GM21528 (cell line): ENCODE data around the gene UPF2.
"Not testable (repeated sequence)": the region's sequence is repeated elsewhere in the genome, so short reads cannot be mapped to it uniquely, and the experiment has no call there.

Experiments
- ATAC-seq: cut with Tn5 transposase; IDR thresholded peaks from one replicate; pipeline ENCODE4 v1.9.1; 2021; ENCODE audit warnings: mild to moderate bottlenecking, moderate library complexity; ENCODE audit not compliant: unreplicated experiment, low FRiP score

Gene UPF2

DNA sequence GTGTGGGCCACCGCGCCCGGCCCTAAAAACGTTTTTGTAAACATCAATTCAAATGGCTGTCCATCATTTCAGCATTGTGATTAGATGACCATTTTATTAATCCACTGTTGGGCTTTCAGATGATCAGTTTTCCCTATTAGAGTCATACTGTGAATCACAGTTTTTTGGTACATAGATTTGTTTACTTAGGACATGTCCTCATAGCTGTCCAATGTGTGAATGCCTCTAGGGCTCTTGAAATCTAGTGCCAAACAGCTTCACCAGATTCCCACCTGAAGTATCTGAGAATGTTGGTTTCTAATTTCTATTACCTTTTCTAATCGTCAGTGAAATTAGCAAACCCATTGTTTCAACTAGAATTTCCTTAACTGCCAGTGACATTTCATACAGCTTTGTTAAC, 66.8 kb downstream of the UPF2 start:
- ATAC-seq, result no peak

DNA sequence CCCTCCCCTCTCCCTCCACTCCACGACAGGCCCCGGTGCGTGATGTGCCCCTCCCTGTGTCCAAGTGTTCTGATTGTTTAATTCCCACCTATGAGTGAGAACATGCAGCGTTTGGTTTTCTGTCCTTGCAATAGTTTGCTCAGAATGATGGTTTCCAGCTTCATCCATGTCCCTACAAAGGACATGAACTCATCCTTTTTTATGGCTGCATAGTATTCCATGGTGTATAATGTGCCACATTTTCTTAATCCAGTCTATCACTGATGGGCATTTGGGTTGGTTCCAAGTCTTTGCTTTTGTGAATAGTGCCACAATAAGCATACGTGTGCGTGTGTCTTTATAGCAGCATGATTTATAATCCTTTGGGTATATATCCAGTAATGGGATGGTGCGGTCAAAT, 70.1 kb downstream of the UPF2 start:
- ATAC-seq, result not testable (repeated sequence)

DNA sequence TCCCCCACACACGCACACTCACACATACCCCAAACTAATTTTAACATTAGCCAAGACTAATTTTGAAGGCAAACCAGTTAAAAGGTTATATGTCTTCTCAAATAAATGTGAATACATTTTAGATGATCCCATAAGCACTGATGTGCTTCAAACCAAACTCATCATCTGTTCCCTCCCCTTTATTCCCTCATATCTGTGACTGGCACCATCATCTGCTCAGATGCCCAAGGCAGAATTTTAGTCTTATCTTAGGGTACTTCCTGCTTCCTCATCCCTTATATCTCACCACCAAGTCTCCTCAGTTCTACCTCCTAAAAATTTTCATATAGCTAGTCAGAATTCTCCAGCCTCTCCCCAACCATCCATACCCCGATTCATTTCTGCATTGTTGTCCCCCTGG, 80.4 kb downstream of the UPF2 start:
- no peak for ATAC-seq

DNA sequence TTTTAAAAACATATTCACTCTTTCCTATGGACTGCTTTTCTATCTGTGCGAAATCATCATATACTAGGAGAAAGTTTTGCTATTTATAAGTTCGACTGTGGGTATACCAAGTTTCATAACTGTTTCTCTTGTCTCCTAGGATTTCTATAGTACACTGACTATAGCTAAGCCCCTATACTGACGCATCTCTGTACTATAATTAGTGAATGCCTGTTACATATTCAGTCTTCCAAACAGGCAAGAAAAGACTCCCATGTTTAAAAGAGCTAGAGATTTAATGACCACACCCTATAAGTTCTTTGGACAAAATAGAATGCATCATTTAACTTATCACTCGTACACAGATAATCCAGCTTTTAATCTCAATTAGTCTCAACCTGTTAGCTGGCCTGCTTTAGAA, 80.8 kb downstream of the UPF2 start:
- no peak for ATAC-seq

DNA sequence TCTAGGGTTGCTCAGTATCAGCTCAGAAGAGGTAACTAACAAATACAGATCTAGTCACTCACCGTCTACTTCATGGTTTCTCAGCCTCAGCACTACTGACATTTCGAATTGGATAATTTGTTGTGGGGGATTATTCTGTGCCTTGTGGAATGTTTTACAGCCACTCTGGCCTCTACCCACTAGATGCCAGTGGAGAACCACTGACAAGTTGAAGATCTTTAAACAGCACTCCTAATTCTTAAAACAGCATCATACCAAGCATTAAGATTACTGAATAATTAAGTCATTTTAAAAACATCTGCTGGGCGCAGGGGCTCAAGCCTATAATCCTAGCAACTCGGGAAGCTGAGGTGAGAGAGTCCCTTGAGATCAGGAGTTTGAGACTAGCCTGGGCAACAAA, 82.6 kb downstream of the UPF2 start:
- ATAC-seq, result no peak

DNA sequence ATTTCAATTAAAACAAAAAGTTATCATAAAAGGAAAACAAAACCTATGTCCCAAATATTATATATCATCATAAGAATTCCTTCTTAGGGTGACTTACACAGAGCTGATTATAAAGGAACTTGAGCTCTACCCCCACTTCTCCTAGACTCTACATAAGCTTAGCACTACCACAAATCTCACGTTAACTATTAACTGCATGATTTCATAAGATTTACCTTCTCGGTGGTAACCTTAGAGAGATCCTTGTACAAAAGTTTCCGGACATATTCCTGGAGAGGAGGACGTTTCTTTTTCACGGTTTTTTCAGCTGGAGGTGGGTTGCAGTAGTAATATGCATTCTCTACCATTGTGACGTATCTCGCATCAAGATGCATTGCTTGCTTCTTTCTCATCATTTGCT, 83.7 kb downstream of the UPF2 start:
- no peak for ATAC-seq

DNA sequence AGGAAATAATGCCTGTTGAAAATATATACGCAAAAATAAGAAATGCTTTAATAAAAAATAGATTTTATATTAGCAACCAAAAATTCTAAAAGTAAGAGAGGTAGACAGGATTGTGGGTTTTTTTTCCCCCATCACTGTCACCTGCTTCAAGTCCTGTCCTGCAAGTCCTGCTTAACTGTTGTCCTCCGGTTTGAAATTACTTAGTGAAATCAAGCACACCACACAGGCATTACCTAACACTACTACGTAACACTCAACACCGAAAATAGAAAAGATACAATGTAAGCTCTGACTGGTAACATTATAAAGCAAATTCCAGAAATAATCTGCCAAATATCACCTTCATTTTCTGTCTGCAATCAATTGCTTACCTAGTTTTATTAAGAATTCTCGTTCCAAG, 90.9 kb downstream of the UPF2 start:
- no peak for ATAC-seq

DNA sequence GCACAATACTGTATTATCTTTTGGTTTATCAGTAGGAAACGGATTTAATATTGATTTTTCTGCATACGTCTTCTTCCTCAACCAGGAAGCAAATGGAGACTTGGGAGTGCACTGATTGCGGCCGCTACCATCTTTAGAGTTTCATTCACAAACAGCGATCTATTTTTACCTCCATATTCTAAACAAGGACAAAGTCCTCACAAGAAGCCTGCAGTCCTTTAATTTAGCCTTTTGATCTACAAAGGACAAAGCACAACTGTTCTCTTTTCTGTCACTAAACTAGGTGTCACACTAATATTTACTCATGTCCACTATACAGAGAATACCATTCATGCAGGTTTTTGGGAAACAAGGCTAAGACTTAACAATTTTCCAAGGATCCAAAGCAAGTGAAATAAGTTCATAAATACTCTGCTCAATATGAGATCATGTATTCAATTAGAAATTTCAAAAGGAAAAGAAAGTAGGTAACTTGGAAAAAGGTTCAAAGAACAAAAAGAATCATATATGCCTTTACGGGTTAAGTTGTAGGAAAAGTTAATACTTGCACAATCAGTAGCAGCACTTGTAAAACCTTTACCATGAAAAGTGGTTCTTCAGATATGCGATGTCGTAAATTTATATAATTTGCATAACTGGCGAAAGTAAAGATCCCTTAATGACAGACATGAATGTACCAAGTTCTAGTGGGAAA, 92.1 kb downstream of the UPF2 start:
- no peak for ATAC-seq

- no peak for ATAC-seq
These were observed 93.5 kb downstream of the UPF2 start for GRCh38 chr10:11949152-11949551.

- no peak for ATAC-seq
These were observed 96.0 kb downstream of the UPF2 start for GRCh38 chr10:11946652-11947051.

- ATAC-seq, result no peak
These were observed 106.0 kb downstream of the UPF2 start for GRCh38 chr10:11936389-11937152.

DNA sequence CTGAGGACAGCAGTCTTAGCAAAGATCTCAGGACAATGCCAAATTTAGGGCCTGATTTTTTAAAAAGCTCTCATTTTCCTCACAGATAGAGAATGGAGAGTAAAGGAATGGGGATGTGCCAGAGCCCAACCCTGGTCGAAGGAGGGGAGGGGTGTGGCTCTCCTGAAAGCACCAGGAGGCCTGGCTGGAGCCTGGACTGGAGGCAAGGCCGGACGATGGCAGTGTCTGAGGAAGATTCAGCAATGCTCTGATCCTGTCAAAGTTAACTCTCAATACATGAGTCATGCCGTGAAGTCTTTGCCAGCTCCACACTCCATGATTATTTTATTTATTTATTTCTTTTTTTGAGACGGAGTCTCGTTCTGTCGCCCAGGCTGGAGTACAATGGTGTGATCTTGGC, 108.3 kb downstream of the UPF2 start:
- ATAC-seq, result no peak

- no peak for ATAC-seq
These were observed 108.9 kb downstream of the UPF2 start for GRCh38 chr10:11933577-11934223.

- no peak for ATAC-seq
These were observed 111.6 kb downstream of the UPF2 start for GRCh38 chr10:11931038-11931437.

DNA sequence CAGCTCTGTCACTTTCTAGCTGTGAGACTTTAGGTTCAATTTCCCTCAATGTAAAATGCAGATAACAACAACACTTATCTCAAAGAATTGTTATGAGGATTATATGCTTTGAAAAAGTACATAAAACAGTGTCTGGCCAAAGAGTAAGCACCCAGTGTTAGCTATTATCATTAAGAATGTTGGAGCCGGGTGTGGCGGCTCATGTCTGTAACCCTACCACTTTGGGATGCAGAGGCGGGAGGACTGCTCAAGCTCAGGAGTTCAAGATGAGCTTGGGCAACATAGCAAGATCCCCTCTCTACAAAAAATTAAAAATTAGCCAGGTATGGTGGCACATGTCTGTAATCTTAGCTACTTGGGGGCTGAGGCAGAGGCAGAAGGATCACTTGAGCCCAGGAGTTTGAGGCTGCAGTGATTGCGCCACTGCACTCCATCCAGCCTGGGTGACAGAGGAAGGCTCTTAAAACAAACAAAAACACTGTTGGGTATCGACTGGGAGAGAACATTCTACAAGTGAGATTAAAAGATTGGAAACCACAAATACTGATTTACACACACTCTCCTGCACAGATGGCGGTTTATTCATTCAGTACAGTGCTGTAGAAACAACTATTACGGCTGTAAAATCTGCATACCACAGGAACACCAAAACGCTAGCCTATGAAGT, 112.2 kb downstream of the UPF2 start:
- ATAC-seq, result no peak

GRCh38 chr10:11927746-11928145, 114.9 kb downstream of the UPF2 start:
- no peak for ATAC-seq

GRCh38 chr10:11921800-11922392, 120.7 kb downstream of the UPF2 start:
- no peak for ATAC-seq

DNA sequence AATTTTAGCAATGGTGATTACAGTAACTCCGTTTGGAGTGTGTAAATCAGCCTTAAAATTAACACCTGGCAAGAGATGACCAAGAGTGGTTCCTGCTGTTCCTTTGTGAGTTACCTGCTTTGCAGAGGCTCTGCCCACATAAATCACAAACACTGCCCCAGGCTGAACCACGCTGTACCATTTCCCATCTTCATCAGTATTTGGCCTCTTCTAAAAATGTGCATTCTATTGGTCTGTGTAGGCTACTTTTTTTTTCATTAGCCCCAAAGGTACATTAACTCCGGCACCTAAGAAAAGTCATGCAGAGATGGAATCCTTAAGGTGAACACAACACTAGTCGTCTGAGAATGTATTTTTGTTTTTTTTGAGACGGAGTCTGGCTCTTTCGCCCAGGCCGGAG, 123.3 kb downstream of the UPF2 start:
- no peak for ATAC-seq

DNA sequence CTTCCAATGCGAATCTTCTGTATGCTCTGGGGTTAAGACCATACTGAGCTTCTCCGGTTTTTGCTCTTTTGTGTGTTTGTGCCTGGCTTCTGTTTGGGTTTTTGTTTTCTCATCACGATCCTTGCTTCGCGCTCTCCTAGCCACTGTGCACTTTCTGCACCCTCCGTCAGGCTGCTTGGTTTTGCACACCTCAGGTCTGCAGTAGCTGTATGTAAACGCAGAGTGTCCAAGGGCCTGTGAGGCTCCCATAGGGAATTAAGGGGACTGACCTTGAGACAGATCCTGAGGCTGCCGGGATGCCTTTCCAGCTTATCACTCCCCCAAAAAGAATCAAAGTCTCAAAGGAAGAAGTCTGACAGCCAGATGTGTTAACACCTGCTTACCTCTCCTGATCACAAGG, 124.2 kb downstream of the UPF2 start:
- no peak for ATAC-seq

GRCh38 chr10:11913079-11913641, 129.4 kb downstream of the UPF2 start:
- no peak for ATAC-seq

GRCh38 chr10:11910102-11910501, 132.5 kb downstream of the UPF2 start:
- no peak for ATAC-seq
